Coronary artery (tissue), 2 donors: ENCODE data around the gene CASP2.
A peak's percentile ranks its signal among the peaks of the same experiment; 100 is the strongest.

Experiments
- DNase-seq: peaks from one replicate; pipeline ENCODE4 v3.0.0-alpha.2; 2017; ENCODE audit warnings: low spot score
- H3K27ac ChIP-seq, 2 donors: fragments of 200-600 bp; sonication (generic); one replicate each; pipeline ENCODE4 v1.5.1; 2016 to 2019
- H3K4me3 ChIP-seq: fragments of 200-600 bp; sonication (generic); 2 replicates; pipeline ENCODE4 v1.5.1; 2016; ENCODE audit warnings: mild to moderate bottlenecking, moderate library complexity
- TF ChIP-seq, protein P1 (sequence below): fragments of 200-600 bp; sonication (generic); IDR thresholded peaks from one replicate; pipeline ENCODE4 v1.5.1; 2019; ENCODE audit warnings: antibody characterized with exemption

CASP2 gene

DNA sequence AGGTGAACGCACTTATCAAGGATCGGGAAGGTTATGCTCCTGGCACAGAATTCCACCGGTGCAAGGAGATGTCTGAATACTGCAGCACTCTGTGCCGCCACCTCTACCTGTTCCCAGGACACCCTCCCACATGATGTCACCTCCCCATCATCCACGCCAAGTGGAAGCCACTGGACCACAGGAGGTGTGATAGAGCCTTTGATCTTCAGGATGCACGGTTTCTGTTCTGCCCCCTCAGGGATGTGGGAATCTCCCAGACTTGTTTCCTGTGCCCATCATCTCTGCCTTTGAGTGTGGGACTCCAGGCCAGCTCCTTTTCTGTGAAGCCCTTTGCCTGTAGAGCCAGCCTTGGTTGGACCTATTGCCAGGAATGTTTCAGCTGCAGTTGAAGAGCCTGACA lies 16.8 kb downstream of the CASP2 start:
- no peak for DNase-seq
- TF ChIP-seq, protein P1, sequence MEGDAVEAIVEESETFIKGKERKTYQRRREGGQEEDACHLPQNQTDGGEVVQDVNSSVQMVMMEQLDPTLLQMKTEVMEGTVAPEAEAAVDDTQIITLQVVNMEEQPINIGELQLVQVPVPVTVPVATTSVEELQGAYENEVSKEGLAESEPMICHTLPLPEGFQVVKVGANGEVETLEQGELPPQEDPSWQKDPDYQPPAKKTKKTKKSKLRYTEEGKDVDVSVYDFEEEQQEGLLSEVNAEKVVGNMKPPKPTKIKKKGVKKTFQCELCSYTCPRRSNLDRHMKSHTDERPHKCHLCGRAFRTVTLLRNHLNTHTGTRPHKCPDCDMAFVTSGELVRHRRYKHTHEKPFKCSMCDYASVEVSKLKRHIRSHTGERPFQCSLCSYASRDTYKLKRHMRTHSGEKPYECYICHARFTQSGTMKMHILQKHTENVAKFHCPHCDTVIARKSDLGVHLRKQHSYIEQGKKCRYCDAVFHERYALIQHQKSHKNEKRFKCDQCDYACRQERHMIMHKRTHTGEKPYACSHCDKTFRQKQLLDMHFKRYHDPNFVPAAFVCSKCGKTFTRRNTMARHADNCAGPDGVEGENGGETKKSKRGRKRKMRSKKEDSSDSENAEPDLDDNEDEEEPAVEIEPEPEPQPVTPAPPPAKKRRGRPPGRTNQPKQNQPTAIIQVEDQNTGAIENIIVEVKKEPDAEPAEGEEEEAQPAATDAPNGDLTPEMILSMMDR: no peak
- no peak overlapping the region for H3K4me3 ChIP-seq

DNA sequence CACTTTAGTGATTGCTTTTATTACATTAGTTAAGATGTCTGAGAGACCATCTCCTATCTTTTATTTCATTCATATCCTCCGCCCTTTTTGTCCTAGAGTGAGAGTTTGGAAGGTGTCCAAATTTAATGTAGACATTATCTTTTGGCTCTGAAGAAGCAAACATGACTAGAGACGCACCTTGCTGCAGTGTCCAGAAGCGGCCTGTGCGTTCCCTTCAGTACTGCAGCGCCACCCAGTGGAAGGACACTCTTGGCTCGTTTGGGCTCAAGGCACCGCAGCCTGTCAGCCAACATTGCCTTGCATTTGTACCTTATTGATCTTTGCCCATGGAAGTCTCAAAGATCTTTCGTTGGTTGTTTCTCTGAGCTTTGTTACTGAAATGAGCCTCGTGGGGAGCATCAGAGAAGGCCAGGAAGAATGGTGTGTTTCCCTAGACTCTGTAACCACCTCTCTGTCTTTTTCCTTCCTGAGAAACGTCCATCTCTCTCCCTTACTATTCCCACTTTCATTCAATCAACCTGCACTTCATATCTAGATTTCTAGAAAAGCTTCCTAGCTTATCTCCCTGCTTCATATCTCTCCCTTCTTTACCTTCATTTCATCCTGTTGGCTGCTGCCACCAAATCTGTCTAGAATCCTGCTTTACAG lies 17.4 kb downstream of the CASP2 start:
- Histone ChIP-seq H3K4me3 (no peak overlapping the region), H3K27ac (no peak overlapping the region)
- TF ChIP-seq, protein P1: peak; percentile 42
- no peak for DNase-seq

More for the DNA sequence above, 16.8 kb downstream of the CASP2 start:
- H3K27ac ChIP-seq: no peak overlapping the region

DNA sequence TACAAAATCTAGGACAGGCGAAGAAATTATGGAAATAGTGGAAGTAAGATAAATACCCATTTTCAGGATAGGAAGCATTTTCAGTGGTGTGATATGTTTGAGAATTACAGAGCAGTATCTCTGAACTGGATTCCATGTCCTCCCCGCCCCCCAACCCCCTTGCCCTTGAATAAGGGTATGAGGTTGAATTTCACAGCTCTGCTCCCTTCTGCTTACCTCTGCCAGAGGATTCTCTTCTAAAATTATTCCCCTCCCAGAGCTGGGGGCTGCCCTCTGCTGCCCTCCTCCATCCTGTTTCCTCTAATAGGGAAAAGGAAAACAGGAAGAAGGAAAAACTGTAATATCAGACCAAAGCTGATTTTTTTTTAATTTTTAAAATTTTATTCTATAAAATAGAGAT lies 20.5 kb downstream of the CASP2 start:
- TF ChIP-seq, protein P1: no peak
- DNase-seq: no peak
- H3K4me3 ChIP-seq: no peak overlapping the region
- H3K27ac ChIP-seq: no peak overlapping the region

DNA sequence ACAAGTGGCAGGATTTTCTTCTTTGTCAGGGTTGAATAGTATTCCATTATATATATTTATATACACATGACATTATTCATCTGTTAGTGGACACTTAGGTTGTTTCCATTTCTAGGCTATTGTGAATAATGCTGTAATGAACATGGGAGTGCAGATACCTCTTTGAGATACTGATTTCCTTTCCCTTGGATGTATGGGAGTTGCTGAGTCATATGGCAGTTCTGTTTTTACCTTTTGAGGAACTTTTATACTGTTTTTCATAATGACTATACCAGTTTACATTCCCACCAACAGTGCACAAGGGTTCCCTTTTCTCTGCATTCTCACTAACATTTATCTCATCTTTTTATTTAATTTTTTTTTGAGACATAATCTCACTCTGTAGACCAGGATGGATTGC lies 26.0 kb downstream of the CASP2 start:
- Histone ChIP-seq H3K27ac (no peak overlapping the region), H3K4me3 (no peak overlapping the region)
- TF ChIP-seq, protein P1: no peak
- DNase-seq: no peak

DNA sequence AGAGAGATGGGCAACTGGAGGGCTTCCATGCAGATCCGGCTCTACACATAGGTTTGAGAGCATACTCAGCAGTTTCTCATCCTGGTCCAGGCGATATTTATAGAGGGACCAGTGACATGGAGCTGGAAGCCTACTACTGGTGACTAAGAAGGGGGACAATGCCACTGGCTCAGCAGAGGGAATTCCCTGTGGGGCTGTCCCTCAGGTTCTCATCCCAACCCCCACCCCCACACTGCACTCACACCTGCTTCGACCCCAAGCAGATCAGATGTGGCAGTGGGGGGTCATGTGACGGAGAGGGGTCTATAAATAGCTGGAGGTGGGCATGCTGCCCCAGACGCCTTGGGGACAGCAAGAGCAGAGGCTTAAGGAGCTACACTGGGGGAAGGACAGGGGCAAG lies 27.6 kb downstream of the CASP2 start, which contains the start of gene CLCN1:
CLCN1 (plus strand) TSS at position 336 of the 400 bp plus-strand sequence. CDS start 102 bp downstream, outside the sequence.
- TF ChIP-seq, protein P1: no peak
- Histone ChIP-seq H3K27ac (no peak within 1 kb of the TSS), H3K4me3 (no peak within 1 kb of the TSS)
- DNase-seq: no peak

DNA sequence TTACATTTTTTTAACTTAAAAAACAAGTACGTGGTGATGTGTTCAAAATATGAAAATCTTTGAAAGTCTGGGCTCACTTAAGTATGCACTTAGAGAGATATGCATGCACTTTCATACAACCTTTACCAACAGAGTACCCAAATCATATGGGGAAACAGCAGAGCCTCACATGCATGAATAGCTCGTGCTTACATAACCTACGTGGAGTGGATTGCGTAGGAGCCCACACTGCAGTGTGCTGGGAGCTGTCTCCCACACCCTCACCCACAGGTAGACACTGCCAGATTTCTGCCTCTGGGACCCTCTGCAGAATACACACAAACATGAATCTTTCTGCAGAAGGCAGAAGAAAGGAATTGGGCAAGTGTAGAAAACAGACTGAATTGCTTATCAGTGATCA lies 28.3 kb downstream of the CASP2 start:
- TF ChIP-seq, protein P1: no peak
- no peak overlapping the region for H3K27ac ChIP-seq
- no peak overlapping the region for H3K4me3 ChIP-seq
- DNase-seq: no peak

DNA sequence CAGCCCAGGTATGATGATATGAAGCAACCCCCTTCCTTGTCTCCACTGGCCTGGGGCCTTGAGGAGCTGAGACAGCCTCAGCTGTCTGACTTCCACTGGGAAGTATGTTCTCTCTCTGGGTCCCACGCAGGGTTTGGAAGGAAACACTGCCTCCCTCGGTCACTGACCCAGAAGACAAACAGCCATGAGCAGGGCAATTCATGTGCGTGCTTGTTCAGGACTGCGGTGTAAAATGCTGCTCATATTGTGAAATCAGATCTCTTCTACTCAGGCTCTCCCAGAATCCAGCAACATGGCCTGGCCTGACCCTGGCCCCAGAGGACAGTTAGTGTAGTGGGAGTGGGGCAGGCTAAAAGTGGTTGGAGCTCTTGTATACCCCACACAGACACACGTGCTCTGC lies 30.5 kb downstream of the CASP2 start:
- Histone ChIP-seq H3K4me3 (no peak overlapping the region), H3K27ac (no peak overlapping the region)
- TF ChIP-seq, protein P1: no peak
- DNase-seq: no peak
